Fibroblast of gingiva (primary cell): ENCODE results near the gene HAND2.

ENCODE experiments used
- DNase-seq: peaks from one replicate; pipeline ENCODE4 v3.0.0-alpha.2; 2011; ENCODE audit warnings: low read depth

HAND2 gene

GRCh38 chr4:173501592-173502150, 28.4 kb downstream of the HAND2 start:
- DNase-seq = no peak

GRCh38 chr4:173500841-173501591, 29.0 kb downstream of the HAND2 start:
- no peak for DNase-seq

- no peak for DNase-seq
Observed at GRCh38 chr4:173499658-173500535, 30.1 kb downstream of the HAND2 start.

GRCh38 chr4:173498771-173499170, 31.3 kb downstream of the HAND2 start:
- DNase-seq = peak; percentile 50

GRCh38 chr4:173498023-173498422, 32.0 kb downstream of the HAND2 start:
- DNase-seq = no peak

GRCh38 chr4:173494013-173494970, 35.7 kb downstream of the HAND2 start:
- peak; percentile 62 for DNase-seq

- no peak for DNase-seq
Observed at GRCh38 chr4:173493041-173493440, 37.0 kb downstream of the HAND2 start.

- no peak for DNase-seq
Observed at GRCh38 chr4:173492315-173492714, 37.7 kb downstream of the HAND2 start.

- peak; percentile 82 for DNase-seq
Observed at GRCh38 chr4:173490817-173491528, 39.1 kb downstream of the HAND2 start.

GRCh38 chr4:173490256-173490655, 39.8 kb downstream of the HAND2 start:
- peak; percentile 75 for DNase-seq

GRCh38 chr4:173489514-173489913, 40.5 kb downstream of the HAND2 start:
- peak; percentile 95 for DNase-seq

GRCh38 chr4:173488656-173489055, 41.4 kb downstream of the HAND2 start:
- DNase-seq = peak; percentile 93

GRCh38 chr4:173488074-173488473, 42.0 kb downstream of the HAND2 start:
- no peak for DNase-seq

GRCh38 chr4:173486714-173487392, 43.2 kb downstream of the HAND2 start:
- DNase-seq = no peak

GRCh38 chr4:173485164-173485563, 44.9 kb downstream of the HAND2 start:
- DNase-seq = no peak

- DNase-seq = no peak
Observed at GRCh38 chr4:173482330-173482931, 47.6 kb downstream of the HAND2 start.

GRCh38 chr4:173478913-173479283, 51.1 kb downstream of the HAND2 start:
- no peak for DNase-seq

GRCh38 chr4:173478201-173478912, 51.7 kb downstream of the HAND2 start:
- DNase-seq = peak; percentile 74

GRCh38 chr4:173477016-173477415, 53.0 kb downstream of the HAND2 start:
- DNase-seq = no peak
